ENCODE measurements around the gene AARS1. TPM values are rescaled to one million over a fixed set of nuclear protein-coding genes. Genes with fewer than 3 reads are reported as not detected.
A peak's percentile ranks its signal among the peaks of the same experiment; 100 is the strongest.
"Not testable (repeated sequence)": the region's sequence is repeated elsewhere in the genome, so short reads cannot be mapped to it uniquely, and the experiment has no call there.

AARS1 gene
- total RNA-seq, 2 experiments from 2014 or later, result 165 to 170 TPM

DNA sequence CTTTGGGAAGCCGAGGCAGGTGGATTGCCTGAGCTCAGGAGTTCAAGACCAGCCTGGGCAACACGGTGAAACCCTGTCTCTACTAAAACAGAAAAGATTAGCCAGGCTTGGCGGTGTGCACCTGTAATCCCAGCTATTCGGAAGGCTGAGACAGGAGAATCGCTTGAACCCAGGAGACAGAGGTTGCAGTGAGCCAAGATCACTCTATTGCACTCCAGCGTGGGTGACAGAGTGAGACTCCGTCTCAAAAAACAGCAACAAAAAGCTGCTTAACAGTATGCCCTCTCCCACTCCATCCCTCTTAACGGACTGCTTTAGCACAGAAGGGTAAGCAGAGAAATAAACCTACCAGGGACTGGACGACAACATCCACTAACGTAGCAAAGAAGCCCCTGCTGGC lies 21.4 kb downstream of the AARS1 start:
- ChIA-PET CTCF (interaction anchor here (0.6 to 2.3 kb wide), 15 partner anchors 9 to 232 kb away, joined by 3 to 26 read pairs (median 3); partner anchors contain the start of genes AARS1, DDX19B and EXOSC6), POLR2A (interaction anchor here (1.2 kb wide), 1 partner anchor 22 kb away, joined by 3 read pairs; the partner anchor contains the start of gene AARS1)
- H3K27ac Mint-ChIP-seq; H3K4me3 Mint-ChIP-seq; intact Hi-C loops (cut with micrococcal nuclease); H3K9me3 Mint-ChIP-seq; H3K27me3 Mint-ChIP-seq; H3K4me1 Mint-ChIP-seq (ENCODE audit: low read depth); DNase-seq: not testable (repeated sequence)
- peaks cover 58% of the 10 kb centered on the region for H3K36me3 Mint-ChIP-seq

DNA sequence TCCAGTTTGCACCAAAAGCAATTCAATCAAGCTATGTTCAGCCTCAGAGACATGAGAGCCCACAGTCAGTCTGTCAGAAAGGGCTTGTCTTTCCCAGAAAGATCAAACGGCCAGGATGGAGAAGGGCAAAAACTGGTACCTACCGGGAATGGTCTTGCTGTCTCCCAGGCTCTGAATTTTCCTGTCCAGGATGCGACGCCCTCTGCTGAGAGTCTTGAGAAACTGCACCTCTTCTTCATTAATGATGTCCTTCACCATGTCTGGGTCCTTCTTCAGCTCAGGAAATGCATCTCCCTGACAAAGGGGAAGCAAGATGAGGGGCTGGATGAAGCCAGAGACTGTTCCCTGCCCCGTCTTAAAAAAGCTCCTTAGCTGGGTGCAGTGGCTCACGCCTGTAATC lies 21.8 kb downstream of the AARS1 start:
- Mint-ChIP-seq H3K9me3 (no peaks in the 10 kb centered on the region), H3K4me1 (ENCODE audit: low read depth) (no peaks in the 10 kb centered on the region), H3K4me3 (no peak overlapping the region), H3K27me3 (no peaks in the 10 kb centered on the region), H3K36me3 (peaks cover 56% of the 10 kb centered on the region), H3K27ac (no peak overlapping the region)
- CTCF ChIA-PET, result interaction anchor here (0.6 to 2.3 kb wide), 15 partner anchors 10 to 337 kb away, joined by 3 to 26 read pairs (median 3); partner anchors contain the start of genes AARS1, DDX19B and EXOSC6
- POLR2A ChIA-PET, result interaction anchor here (1.2 kb wide), 1 partner anchor 22 kb away, joined by 3 read pairs; the partner anchor contains the start of gene AARS1
- intact Hi-C loops (cut with micrococcal nuclease), result no loop called here
- DNase-seq, result peak; percentile 40

DNA sequence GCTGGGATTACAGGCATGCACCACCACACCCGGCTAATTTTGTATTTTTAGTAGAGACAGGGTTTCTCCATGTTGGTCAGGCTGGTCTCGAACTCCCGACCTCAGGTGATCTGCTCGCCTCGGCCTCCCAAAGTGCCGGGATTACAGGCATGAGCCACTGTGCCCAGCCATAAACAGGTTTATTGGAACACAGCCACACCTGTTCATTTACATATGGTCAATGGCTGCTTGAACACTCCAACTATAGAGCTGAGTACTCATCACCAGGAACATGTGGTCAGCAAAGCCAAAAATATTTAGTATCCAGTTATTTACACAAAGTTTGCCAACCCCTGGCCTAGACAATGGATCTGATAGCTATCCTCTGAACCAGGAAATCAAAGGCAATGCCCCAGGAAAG lies 29.4 kb downstream of the AARS1 start:
- DNase-seq; H3K9me3 Mint-ChIP-seq; POLR2A ChIA-PET; H3K27ac Mint-ChIP-seq; H3K27me3 Mint-ChIP-seq; H3K4me3 Mint-ChIP-seq; H3K4me1 Mint-ChIP-seq (ENCODE audit: low read depth); CTCF ChIA-PET: not testable (repeated sequence)
- H3K36me3 Mint-ChIP-seq, result peaks cover 52% of the 10 kb centered on the region
- intact Hi-C loops (cut with micrococcal nuclease), result loop anchor here (10.0 kb wide), 1 partner anchor 295 kb away; no protein-coding TSS in a partner anchor

DNA sequence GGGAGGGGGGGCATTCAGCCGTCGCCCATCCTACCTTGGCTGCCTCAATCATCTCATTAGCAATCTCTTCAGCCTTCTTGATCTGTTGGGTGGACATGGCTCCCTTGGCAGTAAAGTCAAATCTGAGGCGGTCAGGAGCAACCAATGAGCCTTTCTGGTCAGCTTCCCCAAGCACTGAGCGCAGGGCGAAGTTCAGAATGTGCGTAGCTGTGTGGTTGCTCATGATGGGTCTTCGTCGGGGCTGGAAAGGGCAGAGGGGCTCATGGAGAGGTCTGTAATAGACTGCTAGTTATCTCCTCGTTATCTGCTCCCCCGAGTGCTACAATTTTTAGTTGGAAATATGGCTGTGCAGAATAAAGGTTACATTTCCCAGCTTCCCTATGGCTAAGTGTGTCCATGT lies 30.4 kb downstream of the AARS1 start:
- POLR2A ChIA-PET, result no interaction called here

DNA sequence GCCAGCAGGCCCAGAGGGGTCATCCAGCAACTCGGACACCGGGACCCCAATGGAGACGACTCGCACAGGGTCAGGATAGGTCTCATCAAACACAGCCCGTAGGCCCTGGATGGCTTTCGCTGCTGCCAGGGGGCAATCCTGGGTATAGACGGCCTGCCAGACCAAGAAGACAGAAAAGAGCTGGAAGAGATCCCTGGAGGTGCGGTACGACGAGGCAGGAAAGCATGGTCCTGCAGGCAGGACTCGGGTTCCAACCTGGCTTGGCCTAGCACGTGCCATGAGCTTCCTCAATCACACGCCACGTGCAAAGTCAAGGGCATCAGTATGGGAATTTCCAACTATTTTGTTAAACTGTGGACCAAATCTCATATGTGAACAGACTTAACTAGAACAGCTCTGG lies 31.2 kb downstream of the AARS1 start:
- H3K4me1 Mint-ChIP-seq (ENCODE audit: low read depth), result no peaks in the 10 kb centered on the region
- no peak overlapping the region for H3K27ac Mint-ChIP-seq
- H3K4me3 Mint-ChIP-seq, result no peak overlapping the region
- POLR2A ChIA-PET, result no interaction called here
- H3K27me3 Mint-ChIP-seq, result no peaks in the 10 kb centered on the region
- no peak for DNase-seq
- CTCF ChIA-PET, result interaction anchor here (1.2 to 1.3 kb wide), 2 partner anchors 10 to 306 kb away, joined by 3 to 5 read pairs; no protein-coding TSS in a partner anchor
- peaks cover 54% of the 10 kb centered on the region for H3K36me3 Mint-ChIP-seq
- intact Hi-C loops (cut with micrococcal nuclease), result loop anchor here (10.0 kb wide), 1 partner anchor 297 kb away; no protein-coding TSS in a partner anchor
- H3K9me3 Mint-ChIP-seq, result no peaks in the 10 kb centered on the region

More for the DNA sequence above, 30.4 kb downstream of the AARS1 start:
- no peak overlapping the region for H3K4me3 Mint-ChIP-seq
- intact Hi-C loops (cut with micrococcal nuclease), result loop anchor here (10.0 kb wide), 1 partner anchor 296 kb away; no protein-coding TSS in a partner anchor
- no peaks in the 10 kb centered on the region for H3K4me1 Mint-ChIP-seq (ENCODE audit: low read depth)
- CTCF ChIA-PET, result no interaction called here
- H3K27ac Mint-ChIP-seq, result no peak overlapping the region
- H3K36me3 Mint-ChIP-seq, result peaks cover 51% of the 10 kb centered on the region
- no peaks in the 10 kb centered on the region for H3K27me3 Mint-ChIP-seq
- H3K9me3 Mint-ChIP-seq, result no peaks in the 10 kb centered on the region
- DNase-seq, result no peak

DNA sequence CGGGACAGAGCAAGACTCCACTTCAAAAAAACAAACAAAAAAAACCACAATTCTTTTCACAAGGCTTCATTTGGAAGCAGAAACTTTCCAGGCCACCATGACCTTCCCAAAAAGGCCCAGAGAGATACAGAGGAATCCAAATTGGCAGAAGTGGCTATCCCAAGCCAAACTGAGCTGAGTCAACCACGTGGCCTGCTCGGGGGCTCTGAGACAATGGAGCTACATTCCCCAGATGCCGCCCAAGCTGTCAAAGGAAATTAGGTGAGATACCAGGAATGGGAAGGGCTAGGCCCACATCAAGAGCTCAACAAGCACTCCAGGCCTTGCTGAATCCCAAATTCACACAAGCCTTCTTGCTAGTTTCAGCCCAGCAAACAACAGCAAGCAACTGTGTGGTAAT lies 31.9 kb downstream of the AARS1 start:
- CTCF ChIA-PET, result interaction anchor here (0.6 to 1.3 kb wide), 3 partner anchors 11 to 689 kb away, joined by 3 to 5 read pairs (median 3); no protein-coding TSS in a partner anchor

DNA sequence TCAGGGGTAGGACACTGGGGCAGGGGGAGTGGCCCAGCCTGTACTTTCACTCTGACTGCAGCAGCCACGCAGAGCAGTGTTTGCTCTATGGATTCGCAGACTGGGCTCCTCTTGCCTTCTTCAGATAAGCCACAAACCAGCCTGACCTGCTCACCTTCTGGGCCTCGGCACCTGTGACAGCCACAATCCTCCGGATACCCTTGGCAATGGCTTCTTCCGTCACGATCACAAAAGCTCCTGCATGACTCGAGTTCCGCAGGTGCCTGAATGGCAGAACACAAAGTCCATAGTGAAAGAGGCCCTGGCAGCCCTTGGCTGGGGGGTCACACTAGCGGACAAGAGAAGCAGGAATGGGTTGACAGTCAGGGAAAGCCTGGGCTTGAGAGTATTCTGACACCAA lies 33.7 kb downstream of the AARS1 start:
- ChIA-PET CTCF (interaction anchor here (1.2 to 5.3 kb wide), 3 partner anchors 9 to 15 kb away, joined by 3 to 26 read pairs (median 11); no protein-coding TSS in a partner anchor), POLR2A (no interaction called here)
- Mint-ChIP-seq H3K36me3 (peaks cover 59% of the 10 kb centered on the region), H3K9me3 (no peaks in the 10 kb centered on the region), H3K27me3 (no peaks in the 10 kb centered on the region), H3K4me1 (ENCODE audit: low read depth) (no peaks in the 10 kb centered on the region), H3K27ac (no peak overlapping the region), H3K4me3 (no peak overlapping the region)
- intact Hi-C loops (cut with micrococcal nuclease), result loop anchor here (10.0 kb wide), 1 partner anchor 299 kb away; no protein-coding TSS in a partner anchor
- DNase-seq, result no peak

More for the DNA sequence above, 31.9 kb downstream of the AARS1 start:
- no peaks in the 10 kb centered on the region for H3K27me3 Mint-ChIP-seq
- H3K4me1 Mint-ChIP-seq (ENCODE audit: low read depth), result no peaks in the 10 kb centered on the region
- H3K27ac Mint-ChIP-seq, result no peak overlapping the region
- DNase-seq, result no peak
- POLR2A ChIA-PET, result no interaction called here
- no peak overlapping the region for H3K4me3 Mint-ChIP-seq
- peaks cover 54% of the 10 kb centered on the region for H3K36me3 Mint-ChIP-seq
- no peaks in the 10 kb centered on the region for H3K9me3 Mint-ChIP-seq
- intact Hi-C loops (cut with micrococcal nuclease), result loop anchor here (10.0 kb wide), 1 partner anchor 297 kb away; no protein-coding TSS in a partner anchor

DNA sequence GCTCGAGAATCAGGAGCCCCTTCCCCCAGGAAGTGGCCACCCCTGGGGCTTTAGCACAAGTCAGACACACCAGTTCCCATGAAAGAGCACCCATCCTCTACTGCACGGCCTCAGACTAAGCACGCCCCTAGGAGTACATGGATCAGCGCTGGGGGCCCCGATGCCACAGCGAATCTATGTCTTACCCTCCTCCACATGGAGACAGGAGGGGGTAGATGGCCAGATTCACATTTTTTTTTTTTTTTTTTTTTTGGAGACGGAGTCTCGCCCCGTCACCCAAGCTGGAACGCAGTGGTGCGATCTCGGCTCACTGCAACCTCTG lies 34.4 kb downstream of the AARS1 start:
- H3K36me3 Mint-ChIP-seq, result peaks cover 57% of the 10 kb centered on the region
- H3K4me3 Mint-ChIP-seq, result no peak overlapping the region
- H3K4me1 Mint-ChIP-seq (ENCODE audit: low read depth), result peaks cover 4% of the 10 kb centered on the region
- no peaks in the 10 kb centered on the region for H3K9me3 Mint-ChIP-seq
- ChIA-PET POLR2A (no interaction called here), CTCF (interaction anchor here (0.7 to 5.3 kb wide), 6 partner anchors 10 to 254 kb away, joined by 3 to 26 read pairs (median 4); no protein-coding TSS in a partner anchor)
- intact Hi-C loops (cut with micrococcal nuclease), result loop anchor here (10.0 kb wide), 1 partner anchor 300 kb away; no protein-coding TSS in a partner anchor
- no peaks in the 10 kb centered on the region for H3K27me3 Mint-ChIP-seq
- no peak for DNase-seq
- H3K27ac Mint-ChIP-seq, result no peak overlapping the region

DNA sequence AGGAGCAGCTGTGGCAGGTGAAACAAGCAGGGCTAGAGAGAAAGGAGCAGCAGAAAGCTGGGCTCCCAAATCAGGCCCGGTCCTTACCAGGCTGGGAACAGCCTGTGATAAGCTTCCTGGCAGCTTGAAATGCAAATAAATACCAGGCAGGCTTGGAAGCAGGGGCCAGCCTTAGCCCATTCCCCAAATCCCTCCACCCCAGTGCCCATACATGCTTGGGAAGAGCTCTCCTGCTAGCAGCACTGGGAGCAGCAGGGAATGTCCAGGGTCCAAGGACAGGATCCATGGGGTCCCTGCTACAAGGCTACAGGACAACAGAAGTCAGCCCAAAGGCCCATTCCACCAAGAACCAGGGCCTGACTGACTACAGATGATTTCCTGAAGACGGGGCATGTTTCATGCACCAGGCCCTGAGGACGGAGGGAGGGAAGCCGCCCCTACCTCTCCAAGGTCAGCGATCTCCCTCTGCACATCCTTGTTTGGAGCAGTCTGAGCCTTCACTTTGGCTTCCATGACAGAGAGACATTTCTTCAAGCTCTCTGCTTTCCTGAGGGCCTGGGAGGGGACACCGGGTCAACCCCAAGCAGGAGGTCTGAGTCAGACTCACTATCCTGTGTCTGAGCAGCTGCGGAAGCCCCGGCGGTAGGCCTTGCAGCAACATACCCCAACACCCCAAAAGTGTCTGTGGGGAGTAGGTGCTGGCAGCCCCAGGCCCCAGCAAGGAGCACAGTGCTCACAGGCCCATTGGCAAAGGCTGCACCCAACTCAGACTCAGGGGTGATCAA lies 34.9 kb downstream of the AARS1 start:
- H3K9me3 Mint-ChIP-seq, result no peaks in the 10 kb centered on the region
- DNase-seq, result no peak
- CTCF ChIA-PET, result interaction anchor here (0.7 to 5.3 kb wide), 11 partner anchors 8 to 298 kb away, joined by 3 to 26 read pairs (median 4); no protein-coding TSS in a partner anchor
- peaks cover 59% of the 10 kb centered on the region for H3K36me3 Mint-ChIP-seq
- H3K27ac Mint-ChIP-seq, result no peak overlapping the region
- H3K4me3 Mint-ChIP-seq, result no peak overlapping the region
- intact Hi-C loops (cut with micrococcal nuclease), result loop anchor here (10.0 kb wide), 1 partner anchor 300 kb away; no protein-coding TSS in a partner anchor
- peaks cover 7% of the 10 kb centered on the region for H3K4me1 Mint-ChIP-seq (ENCODE audit: low read depth)
- POLR2A ChIA-PET, result interaction anchor here (0.7 to 1.7 kb wide), 2 partner anchors 35 to 93 kb away, joined by 3 to 8 read pairs; partner anchors contain the start of genes AARS1 and DDX19A
- H3K27me3 Mint-ChIP-seq, result no peaks in the 10 kb centered on the region

DNA sequence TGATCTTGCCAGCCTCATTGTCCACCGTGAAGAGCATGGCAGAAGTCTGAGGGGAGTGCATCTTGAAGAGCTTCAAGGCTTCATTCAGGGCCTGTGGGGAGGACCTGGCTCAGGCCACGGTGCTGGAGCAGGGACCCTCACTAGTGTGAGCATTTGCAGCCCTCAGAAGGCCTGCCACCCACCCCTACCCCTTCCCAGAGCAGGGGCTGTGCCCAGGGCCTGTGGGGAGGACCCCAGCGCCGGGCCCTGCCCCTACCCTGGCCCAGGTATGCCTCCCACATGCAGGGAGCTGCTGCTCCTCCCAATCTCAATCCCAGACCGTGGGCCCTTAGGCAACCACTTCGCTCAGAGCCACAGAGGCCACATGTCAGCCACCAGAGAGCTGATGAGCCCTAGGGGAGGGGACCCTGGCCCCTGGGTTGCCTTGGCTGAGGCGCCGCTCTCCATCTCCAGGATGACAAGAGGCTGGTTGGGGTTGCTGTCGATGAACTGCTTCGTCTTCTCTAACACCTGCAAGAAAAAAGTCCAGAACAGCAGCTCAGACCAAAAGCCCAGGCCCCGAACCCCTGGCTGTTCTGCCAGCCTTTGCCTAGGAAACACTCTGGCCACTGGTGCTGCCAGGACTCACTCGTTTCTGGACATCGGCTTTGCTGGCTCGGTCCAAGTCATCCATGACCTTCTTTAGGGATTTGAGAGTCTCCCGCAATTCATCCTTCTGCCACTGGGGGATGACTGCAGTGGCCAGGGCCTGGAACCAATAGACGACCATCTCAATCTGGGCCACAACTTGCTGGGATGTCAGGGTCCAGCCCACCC lies 35.8 kb downstream of the AARS1 start:
- Mint-ChIP-seq H3K4me1 (ENCODE audit: low read depth) (peaks cover 11% of the 10 kb centered on the region), H3K4me3 (no peak overlapping the region), H3K9me3 (no peaks in the 10 kb centered on the region), H3K27me3 (no peaks in the 10 kb centered on the region), H3K36me3 (peaks cover 52% of the 10 kb centered on the region), H3K27ac (no peak overlapping the region)
- POLR2A ChIA-PET, result interaction anchor here (0.7 to 1.7 kb wide), 2 partner anchors 35 to 94 kb away, joined by 3 to 8 read pairs; partner anchors contain the start of genes AARS1 and DDX19A
- peak; percentile 49 for DNase-seq
- CTCF ChIA-PET, result interaction anchor here (0.7 to 5.3 kb wide), 10 partner anchors 9 to 299 kb away, joined by 3 to 26 read pairs (median 5); no protein-coding TSS in a partner anchor
- intact Hi-C loops (cut with micrococcal nuclease), result loop anchor here (10.0 kb wide), 1 partner anchor 301 kb away; no protein-coding TSS in a partner anchor

DNA sequence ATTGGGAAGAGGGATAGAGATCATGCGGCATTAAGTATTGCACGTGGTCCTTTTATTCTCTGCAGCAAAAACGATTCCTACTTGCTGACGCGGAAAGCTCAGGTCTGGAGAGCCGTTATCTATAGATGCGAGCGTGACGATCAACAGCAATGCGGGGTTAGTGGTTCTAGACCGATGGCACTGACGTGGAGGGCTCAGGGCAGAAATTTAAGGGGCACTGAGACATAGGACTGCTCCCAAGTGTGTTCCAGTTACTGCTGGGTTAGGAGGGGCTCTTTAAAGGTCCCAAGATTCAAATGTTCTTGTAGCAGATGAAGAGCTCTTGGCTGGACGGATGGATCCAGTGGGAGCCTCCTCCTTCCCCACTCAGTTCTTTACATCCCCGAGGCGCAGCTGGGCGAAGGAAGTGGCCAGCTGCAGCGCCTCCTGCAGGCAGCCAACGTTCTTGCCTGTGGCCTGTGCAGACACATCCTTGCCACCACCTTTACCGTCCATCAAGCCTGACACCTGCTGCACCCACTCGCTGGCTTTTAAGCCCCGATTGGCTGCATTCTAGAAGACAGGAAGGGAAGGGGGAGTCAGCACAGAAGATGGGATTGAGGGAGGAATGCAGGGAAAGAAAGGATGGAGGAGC lies 36.8 kb downstream of the AARS1 start:
- no peaks in the 10 kb centered on the region for H3K27me3 Mint-ChIP-seq
- ChIA-PET CTCF (interaction anchor here (0.6 to 5.3 kb wide), 18 partner anchors 10 to 312 kb away, joined by 3 to 26 read pairs (median 5); partner anchors contain the start of gene AARS1), POLR2A (interaction anchor here (1.2 to 2.3 kb wide), 5 partner anchors 19 to 272 kb away, joined by 3 to 10 read pairs (median 7); partner anchors contain the start of genes AARS1, DDX19A and DDX19B)
- H3K36me3 Mint-ChIP-seq, result peaks cover 43% of the 10 kb centered on the region
- H3K9me3 Mint-ChIP-seq, result no peaks in the 10 kb centered on the region
- peaks cover 18% of the 10 kb centered on the region for H3K4me1 Mint-ChIP-seq (ENCODE audit: low read depth)
- H3K4me3 Mint-ChIP-seq, result no peak overlapping the region
- H3K27ac Mint-ChIP-seq, result peak overlapping the region; percentile 94
- intact Hi-C loops (cut with micrococcal nuclease), result loop anchor here (1.0 to 10.0 kb wide), 3 partner anchors 37 to 302 kb away; partner anchors contain the start of genes AARS1, COG4 and SF3B3
- peak; percentile 41 for DNase-seq

Measured in activated CD4-positive, alpha-beta memory T cell treated with anti-CD3 and anti-CD28 coated beads for 36 hours (primary cell).